Ishikawa (cell line): ENCODE measurements around the gene BFSP2.

Experiments
- CEBPB ChIP-seq: IDR thresholded peaks from 2 replicates; pipeline ENCODE4 v1.6.1; 2012
- CREB1 ChIP-seq: IDR thresholded peaks from 2 replicates; pipeline ENCODE4 v1.6.1; 2012; ENCODE audit warnings: low read depth
- EGR1 ChIP-seq: IDR thresholded peaks from 2 replicates; pipeline ENCODE4 v1.6.1; 2012
- EP300 ChIP-seq: IDR thresholded peaks from 2 replicates; pipeline ENCODE4 v1.6.1; 2012; ENCODE audit warnings: borderline replicate concordance
- FOXM1 ChIP-seq: IDR thresholded peaks from 2 replicates; pipeline ENCODE4 v1.6.1; 2012; ENCODE audit warnings: low read depth, borderline replicate concordance
- NFIC ChIP-seq: IDR thresholded peaks from 2 replicates; pipeline ENCODE4 v1.6.1; 2012
- RAD21 ChIP-seq: IDR thresholded peaks from 2 replicates; pipeline ENCODE4 v1.6.1; 2012; ENCODE audit warnings: low read depth
- TAF1 ChIP-seq: IDR thresholded peaks from 2 replicates; pipeline ENCODE4 v1.6.1; 2012; ENCODE audit warnings: low read depth, mild to moderate bottlenecking
- TCF12 ChIP-seq: IDR thresholded peaks from 2 replicates; pipeline ENCODE4 v1.6.1; 2012; ENCODE audit warnings: low read depth
- TEAD4 ChIP-seq: IDR thresholded peaks from 2 replicates; pipeline ENCODE4 v1.6.1; 2012
- USF1 ChIP-seq: IDR thresholded peaks from 2 replicates; pipeline ENCODE4 v1.6.1; 2012
- YY1 ChIP-seq: IDR thresholded peaks from 2 replicates; pipeline ENCODE4 v1.6.1; 2012; ENCODE audit warnings: low read depth
- ZBTB7A ChIP-seq: IDR thresholded peaks from 2 replicates; pipeline ENCODE4 v1.6.1; 2012; ENCODE audit warnings: low read depth
- TF ChIP-seq, protein P1 (sequence below): IDR thresholded peaks from 2 replicates; pipeline ENCODE4 v1.6.1; 2012; ENCODE audit warnings: low read depth, mild to moderate bottlenecking
- TF ChIP-seq, protein P2 (sequence below): IDR thresholded peaks from 2 replicates; pipeline ENCODE4 v1.6.1; 2012

The BFSP2 gene

GRCh38 chr3:133461291-133461690 is 61.4 kb downstream of the BFSP2 start:
- no peak for TF ChIP-seq YY1
- TF ChIP-seq USF1, result no peak
- TF ChIP-seq, protein P1, sequence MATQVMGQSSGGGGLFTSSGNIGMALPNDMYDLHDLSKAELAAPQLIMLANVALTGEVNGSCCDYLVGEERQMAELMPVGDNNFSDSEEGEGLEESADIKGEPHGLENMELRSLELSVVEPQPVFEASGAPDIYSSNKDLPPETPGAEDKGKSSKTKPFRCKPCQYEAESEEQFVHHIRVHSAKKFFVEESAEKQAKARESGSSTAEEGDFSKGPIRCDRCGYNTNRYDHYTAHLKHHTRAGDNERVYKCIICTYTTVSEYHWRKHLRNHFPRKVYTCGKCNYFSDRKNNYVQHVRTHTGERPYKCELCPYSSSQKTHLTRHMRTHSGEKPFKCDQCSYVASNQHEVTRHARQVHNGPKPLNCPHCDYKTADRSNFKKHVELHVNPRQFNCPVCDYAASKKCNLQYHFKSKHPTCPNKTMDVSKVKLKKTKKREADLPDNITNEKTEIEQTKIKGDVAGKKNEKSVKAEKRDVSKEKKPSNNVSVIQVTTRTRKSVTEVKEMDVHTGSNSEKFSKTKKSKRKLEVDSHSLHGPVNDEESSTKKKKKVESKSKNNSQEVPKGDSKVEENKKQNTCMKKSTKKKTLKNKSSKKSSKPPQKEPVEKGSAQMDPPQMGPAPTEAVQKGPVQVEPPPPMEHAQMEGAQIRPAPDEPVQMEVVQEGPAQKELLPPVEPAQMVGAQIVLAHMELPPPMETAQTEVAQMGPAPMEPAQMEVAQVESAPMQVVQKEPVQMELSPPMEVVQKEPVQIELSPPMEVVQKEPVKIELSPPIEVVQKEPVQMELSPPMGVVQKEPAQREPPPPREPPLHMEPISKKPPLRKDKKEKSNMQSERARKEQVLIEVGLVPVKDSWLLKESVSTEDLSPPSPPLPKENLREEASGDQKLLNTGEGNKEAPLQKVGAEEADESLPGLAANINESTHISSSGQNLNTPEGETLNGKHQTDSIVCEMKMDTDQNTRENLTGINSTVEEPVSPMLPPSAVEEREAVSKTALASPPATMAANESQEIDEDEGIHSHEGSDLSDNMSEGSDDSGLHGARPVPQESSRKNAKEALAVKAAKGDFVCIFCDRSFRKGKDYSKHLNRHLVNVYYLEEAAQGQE, result no peak

DNA sequence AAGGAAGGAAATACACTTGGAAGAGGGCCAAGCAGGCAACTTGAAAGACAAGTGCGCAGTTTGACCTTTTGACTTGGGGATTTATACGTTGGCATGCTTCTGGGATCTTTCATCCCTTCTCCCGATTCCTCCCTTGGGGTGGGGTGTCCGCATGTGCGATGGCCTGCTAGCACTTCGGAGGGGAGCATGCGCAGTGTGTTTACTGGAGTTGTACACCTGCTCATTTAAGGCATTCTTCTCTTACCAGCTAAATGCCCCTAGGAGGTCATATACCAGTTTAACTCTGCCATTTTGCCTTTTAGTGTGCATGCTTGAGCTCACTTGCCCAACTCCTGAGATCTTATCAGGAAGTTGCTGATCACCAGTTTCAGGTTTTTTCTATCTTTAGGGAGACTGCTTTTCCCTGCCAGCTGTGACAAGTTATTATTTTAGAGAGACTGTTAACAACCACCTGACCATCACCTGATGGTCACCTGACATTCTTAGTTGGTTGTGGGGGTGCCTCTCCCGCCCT is 63.5 kb downstream of the BFSP2 start:
- TF ChIP-seq RAD21, result no peak
- peak; percentile 68 for TF ChIP-seq USF1
- peak; percentile 31; the same call in 1 of the 2 replicates for TF ChIP-seq NFIC

DNA sequence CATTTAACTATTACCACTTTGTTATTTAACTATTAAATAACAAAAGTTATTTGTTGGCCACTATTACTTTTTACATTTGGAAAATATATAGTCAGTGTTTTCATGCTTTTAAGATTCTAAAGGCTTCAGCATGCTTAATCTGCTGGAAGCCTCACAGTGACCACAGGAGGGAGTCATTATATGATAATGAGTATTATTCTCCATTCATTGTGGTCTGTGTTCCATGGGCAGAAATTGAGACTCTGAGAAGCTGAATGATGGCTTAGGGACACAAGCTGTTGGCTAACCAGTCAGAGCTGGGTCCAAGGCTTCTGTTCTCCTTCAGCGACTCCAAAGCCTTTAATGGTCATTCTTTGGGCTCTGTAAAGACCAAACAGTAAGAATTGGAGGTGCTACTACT is 64.7 kb downstream of the BFSP2 start:
- TF ChIP-seq TAF1, result no peak
- TF ChIP-seq RAD21, result peak; percentile 52

DNA sequence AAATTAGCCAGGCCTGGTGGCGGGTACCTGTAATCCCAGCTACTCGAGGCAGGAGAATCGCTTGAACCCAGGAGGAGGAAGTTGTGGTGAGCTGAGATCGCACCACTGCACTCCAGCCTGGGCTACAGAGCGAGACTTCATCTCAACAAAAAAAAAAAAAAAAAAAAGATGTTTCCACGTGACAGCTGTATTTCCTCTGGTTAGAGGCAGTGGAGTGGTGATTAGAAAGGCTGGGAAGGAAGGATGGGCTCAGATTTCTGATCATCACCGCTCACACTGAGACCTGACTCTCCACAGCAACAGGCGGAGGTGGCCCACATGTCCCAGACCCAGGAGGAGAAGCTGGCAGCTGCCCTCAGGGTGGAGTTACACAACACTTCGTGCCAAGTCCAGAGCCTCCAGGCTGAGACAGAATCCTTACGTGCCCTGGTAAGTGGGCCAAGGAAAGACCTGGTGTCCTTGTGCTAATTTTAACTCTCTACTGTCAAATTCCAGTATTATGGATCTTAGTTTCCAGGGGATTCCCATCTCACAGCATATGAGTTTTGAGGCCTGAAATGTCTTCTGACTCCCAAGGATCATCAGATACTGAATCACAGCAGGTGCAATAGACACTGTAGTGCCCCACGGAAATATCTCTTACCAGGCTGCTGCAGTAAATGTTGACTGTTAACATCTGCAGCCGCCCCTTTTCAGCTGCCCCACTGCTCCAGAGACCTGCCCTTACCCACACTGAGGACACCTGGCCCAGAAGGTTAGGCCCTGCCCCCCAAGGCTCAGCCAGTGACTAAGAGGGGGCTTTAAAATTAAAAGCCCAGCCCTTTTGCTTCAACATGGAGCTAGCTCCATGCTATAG is 66.9 kb downstream of the BFSP2 start:
- TF ChIP-seq CREB1, result no peak
- TF ChIP-seq EGR1, result no peak
- TF ChIP-seq, protein P1, result no peak
- TF ChIP-seq, protein P2, sequence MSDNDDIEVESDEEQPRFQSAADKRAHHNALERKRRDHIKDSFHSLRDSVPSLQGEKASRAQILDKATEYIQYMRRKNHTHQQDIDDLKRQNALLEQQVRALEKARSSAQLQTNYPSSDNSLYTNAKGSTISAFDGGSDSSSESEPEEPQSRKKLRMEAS, result no peak
- no peak for TF ChIP-seq TEAD4
- TF ChIP-seq RAD21, result no peak
- no peak for TF ChIP-seq YY1
- TF ChIP-seq FOXM1, result no peak
- TF ChIP-seq TAF1, result no peak

GRCh38 chr3:133467780-133468179 is 67.9 kb downstream of the BFSP2 start:
- TF ChIP-seq USF1 (no peak), TEAD4 (no peak), YY1 (no peak), FOXM1 (no peak), EGR1 (no peak), TCF12 (no peak), NFIC (no peak), ZBTB7A (no peak), CEBPB (no peak), EP300 (no peak), RAD21 (no peak), CREB1 (no peak), TAF1 (no peak)
- TF ChIP-seq, protein P2, result no peak
- TF ChIP-seq, protein P1, result no peak
